Measurements from ENCODE around the gene PELI2. TPM values are rescaled to one million over a fixed set of nuclear protein-coding genes. Genes with fewer than 3 reads are reported as not detected.

The PELI2 gene
- total RNA-seq, 1 experiment from 2014 or later, result 2.0 TPM

DNA sequence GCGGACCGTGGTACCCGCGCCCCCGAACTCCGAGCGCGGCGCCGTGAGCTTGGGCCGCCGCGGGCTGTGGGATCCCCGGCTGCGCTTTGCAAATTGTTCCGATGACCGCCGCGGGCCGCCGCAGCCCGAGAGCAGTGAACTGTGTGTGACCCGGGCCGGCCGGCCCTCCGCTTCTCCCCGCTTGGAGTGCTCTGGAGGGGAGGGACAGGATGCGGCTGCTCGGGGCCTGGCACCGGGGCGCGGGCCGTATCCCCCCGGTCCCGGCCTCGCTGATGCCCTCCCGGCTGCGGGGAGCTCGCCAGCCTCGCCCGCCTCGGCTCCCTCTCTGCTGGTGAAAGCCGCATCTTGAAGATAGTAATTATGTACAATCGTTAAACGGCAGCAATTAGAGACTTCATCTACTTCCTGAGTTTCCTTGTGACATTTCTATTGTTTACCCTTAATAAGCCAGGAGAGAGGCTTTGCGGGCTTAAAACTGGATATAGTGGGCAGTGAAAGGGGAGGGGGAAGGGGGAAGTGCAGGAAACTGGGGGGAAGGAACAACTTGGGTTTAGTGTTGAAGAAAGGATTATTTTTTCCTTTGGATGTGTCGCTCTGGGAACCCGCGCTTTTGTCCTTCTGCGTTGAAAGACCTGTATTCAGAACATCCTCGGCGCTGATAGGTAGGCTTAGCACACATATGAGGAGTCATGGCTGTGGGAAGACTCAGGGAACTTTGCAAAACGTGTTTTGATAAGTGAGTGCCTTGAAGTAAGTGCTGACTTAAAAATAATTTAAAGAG is 1.2 kb downstream of the PELI2 start:
- H3K27ac ChIP-seq (ENCODE audit: low read depth, low read length), result no peak overlapping the region
- no peaks in the 10 kb centered on the region for H3K9me2 ChIP-seq (ENCODE audit: insufficient read depth)
- H3K79me2 ChIP-seq (ENCODE audit: insufficient read depth, low read length), result no peaks in the 10 kb centered on the region
- H3K4me1 ChIP-seq (ENCODE audit: control insufficient read depth in 1 of 2, insufficient read depth in 2 of 2, low read length in 2 of 2), result peaks cover 0 to 12% of the 10 kb centered on the region in 2 experiments; a peak in 2 of 4 replicates
- RAD21 ChIA-PET (ENCODE audit: low non-redundant PET in 1 of 2, low total read pairs in 2 of 2, uncharacterized antibody in 2 of 2, unreplicated experiment in 2 of 2), result no interaction called here
- H3K4me2 ChIP-seq (ENCODE audit: low read length), result peak overlapping the region; percentile 33
- no peak overlapping the region for H2AFZ ChIP-seq (ENCODE audit: low read depth, low read length, poor library complexity, severe bottlenecking)
- CTCF ChIA-PET, result no interaction called here
- H3K4me3 ChIP-seq (replicated peaks in 1 of 2; ENCODE audit: low read depth in 1 of 2, low read length in 2 of 2), result no peak overlapping the region
- POLR2A ChIA-PET, result interaction anchor here (0.5 kb wide), 1 partner anchor 1010 kb away, joined by 3 read pairs; no protein-coding TSS in a partner anchor
- ATAC-seq, result no peak
- intact Hi-C loops (cut with micrococcal nuclease), result loop anchor here (2.0 kb wide), 1 partner anchor 33 kb away; no protein-coding TSS in a partner anchor
- BruUV-seq (replicated peaks), result no TSS peak
- DNase-seq (ENCODE audit: low read depth, low spot score), result no peak
- H3K36me3 ChIP-seq (ENCODE audit: control insufficient read depth in 1 of 2, insufficient read depth in 2 of 2, low read length in 2 of 2), result no peaks in the 10 kb centered on the region
- peak; percentile 97 for TF ChIP-seq EZH2 (IDR thresholded peaks at IDR 0.05)
- TF ChIP-seq, protein P1, sequence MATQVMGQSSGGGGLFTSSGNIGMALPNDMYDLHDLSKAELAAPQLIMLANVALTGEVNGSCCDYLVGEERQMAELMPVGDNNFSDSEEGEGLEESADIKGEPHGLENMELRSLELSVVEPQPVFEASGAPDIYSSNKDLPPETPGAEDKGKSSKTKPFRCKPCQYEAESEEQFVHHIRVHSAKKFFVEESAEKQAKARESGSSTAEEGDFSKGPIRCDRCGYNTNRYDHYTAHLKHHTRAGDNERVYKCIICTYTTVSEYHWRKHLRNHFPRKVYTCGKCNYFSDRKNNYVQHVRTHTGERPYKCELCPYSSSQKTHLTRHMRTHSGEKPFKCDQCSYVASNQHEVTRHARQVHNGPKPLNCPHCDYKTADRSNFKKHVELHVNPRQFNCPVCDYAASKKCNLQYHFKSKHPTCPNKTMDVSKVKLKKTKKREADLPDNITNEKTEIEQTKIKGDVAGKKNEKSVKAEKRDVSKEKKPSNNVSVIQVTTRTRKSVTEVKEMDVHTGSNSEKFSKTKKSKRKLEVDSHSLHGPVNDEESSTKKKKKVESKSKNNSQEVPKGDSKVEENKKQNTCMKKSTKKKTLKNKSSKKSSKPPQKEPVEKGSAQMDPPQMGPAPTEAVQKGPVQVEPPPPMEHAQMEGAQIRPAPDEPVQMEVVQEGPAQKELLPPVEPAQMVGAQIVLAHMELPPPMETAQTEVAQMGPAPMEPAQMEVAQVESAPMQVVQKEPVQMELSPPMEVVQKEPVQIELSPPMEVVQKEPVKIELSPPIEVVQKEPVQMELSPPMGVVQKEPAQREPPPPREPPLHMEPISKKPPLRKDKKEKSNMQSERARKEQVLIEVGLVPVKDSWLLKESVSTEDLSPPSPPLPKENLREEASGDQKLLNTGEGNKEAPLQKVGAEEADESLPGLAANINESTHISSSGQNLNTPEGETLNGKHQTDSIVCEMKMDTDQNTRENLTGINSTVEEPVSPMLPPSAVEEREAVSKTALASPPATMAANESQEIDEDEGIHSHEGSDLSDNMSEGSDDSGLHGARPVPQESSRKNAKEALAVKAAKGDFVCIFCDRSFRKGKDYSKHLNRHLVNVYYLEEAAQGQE (IDR thresholded peaks at IDR 0.05; ENCODE audit: low read depth), result no peak
- 0 out of 2 replicates have a peak, but pooled peaks have one; percentile 84 for TF ChIP-seq EZH2phosphoT487 (IDR thresholded peaks at IDR 0.05; ENCODE audit: borderline replicate concordance)
- no peak for TF ChIP-seq POLR2AphosphoS5 (IDR thresholded peaks at IDR 0.05; ENCODE audit: low read depth, low read length)
- TF ChIP-seq, protein P2, sequence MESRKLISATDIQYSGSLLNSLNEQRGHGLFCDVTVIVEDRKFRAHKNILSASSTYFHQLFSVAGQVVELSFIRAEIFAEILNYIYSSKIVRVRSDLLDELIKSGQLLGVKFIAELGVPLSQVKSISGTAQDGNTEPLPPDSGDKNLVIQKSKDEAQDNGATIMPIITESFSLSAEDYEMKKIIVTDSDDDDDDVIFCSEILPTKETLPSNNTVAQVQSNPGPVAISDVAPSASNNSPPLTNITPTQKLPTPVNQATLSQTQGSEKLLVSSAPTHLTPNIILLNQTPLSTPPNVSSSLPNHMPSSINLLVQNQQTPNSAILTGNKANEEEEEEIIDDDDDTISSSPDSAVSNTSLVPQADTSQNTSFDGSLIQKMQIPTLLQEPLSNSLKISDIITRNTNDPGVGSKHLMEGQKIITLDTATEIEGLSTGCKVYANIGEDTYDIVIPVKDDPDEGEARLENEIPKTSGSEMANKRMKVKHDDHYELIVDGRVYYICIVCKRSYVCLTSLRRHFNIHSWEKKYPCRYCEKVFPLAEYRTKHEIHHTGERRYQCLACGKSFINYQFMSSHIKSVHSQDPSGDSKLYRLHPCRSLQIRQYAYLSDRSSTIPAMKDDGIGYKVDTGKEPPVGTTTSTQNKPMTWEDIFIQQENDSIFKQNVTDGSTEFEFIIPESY (IDR thresholded peaks at IDR 0.05; ENCODE audit: extremely low read depth, insufficient replicate concordance, low read length), result no peak
- TF ChIP-seq ZFX (IDR thresholded peaks at IDR 0.05), result no peak
- H4K20me1 ChIP-seq (ENCODE audit: insufficient read depth), result no peaks in the 10 kb centered on the region
- no peaks in the 10 kb centered on the region for H3K9me3 ChIP-seq (ENCODE audit: control insufficient read depth in 1 of 2, insufficient read depth in 1 of 2, low read depth in 1 of 2, low read length in 2 of 2)
- peaks cover 75% of the 10 kb centered on the region for H3K27me3 ChIP-seq (ENCODE audit: insufficient read depth, low read length)
- H3K9ac ChIP-seq (ENCODE audit: low read length), result no peak overlapping the region
